AG04449 (cell line): Measurements from ENCODE around the gene PFDN6.
A peak's percentile ranks its signal among the peaks of the same experiment; 100 is the strongest.
"Not testable (repeated sequence)": the region's sequence is repeated elsewhere in the genome, so short reads cannot be mapped to it uniquely, and the experiment has no call there.

Experiments
- CTCF ChIA-PET: fragments of 350-600 bp; formaldehyde crosslinking; extraction: SDS; loops from one replicate; lab custom pipeline; 2021; ENCODE audit warnings: antibody characterized with exemption; lab: Yijun Ruan, JAX
- POLR2A ChIA-PET: fragments of 400-600, 350-600 bp; formaldehyde crosslinking; extraction: SDS; loops from one replicate; lab custom pipeline; 2020; ENCODE audit warnings: antibody characterized with exemption, inconsistent platforms; lab: Yijun Ruan, JAX
- DNase-seq: peaks from one replicate; pipeline ENCODE4 v3.0.0-alpha.2; 2010; ENCODE audit warnings: low read depth, low spot score
- H3K4me3 ChIP-seq: 2 replicates; pipeline ENCODE4 v1.5.1; 2011; ENCODE audit warnings: low read depth, mild to moderate bottlenecking, control low read depth, low read length
- CTCF ChIP-seq: IDR thresholded peaks from one replicate; pipeline ENCODE4 v1.5.1; 2011; ENCODE audit warnings: mild to moderate bottlenecking, moderate library complexity, low read length, control low read depth, inconsistent platforms; ENCODE audit not compliant: insufficient read depth; ENCODE audit errors: missing control alignments

Gene PFDN6

DNA sequence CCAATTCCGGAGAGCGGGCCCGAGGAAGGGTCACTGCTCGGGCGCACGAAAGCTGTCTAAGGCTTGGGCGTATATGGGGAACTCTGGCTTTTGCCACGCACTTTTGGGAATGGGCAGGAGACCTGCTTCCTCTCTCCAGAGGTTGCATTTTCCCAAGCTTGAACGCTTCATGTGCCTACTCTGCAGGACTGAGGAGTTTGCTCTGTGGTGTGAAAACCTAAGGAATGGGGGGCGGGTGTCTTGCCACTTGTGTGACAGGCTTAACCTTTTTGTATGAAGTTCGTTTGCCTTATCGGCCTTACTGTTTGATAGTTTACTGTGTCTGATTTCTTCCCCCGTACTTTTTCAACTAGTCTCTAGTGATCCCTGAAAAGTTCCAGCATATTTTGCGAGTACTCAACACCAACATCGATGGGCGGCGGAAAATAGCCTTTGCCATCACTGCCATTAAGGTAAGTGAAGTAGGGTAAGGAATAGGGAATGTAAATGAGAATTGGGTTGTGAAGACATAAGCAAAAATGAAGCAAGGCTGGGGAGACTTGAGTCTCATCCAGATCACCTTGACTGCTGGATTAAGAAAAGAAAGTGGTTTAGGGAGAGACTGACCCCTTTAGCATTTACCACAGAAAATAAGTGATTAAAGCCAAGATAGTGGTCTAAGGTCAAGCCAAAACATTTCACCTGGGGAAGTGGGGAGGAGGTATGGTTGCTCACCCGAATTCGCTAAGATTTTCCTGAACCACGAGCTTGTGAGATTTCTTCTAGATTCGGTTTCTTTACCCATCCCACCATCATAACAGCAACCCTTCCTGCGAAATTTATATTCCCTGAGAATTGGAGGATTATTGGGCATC lies 16.9 kb upstream of the PFDN6 start:
- peak overlapping the region; percentile 93 for H3K4me3 ChIP-seq
- no peak for TF ChIP-seq CTCF
- DNase-seq = no peak
- CTCF ChIA-PET = interaction anchor here (1.2 to 4.4 kb wide), 4 partner anchors 17 to 75 kb away, joined by 3 to 29 read pairs (median 8); partner anchors contain the start of genes PFDN6 and WDR46
- POLR2A ChIA-PET = interaction anchor here (0.6 to 1.9 kb wide), 12 partner anchors 9 to 1539 kb away, joined by 3 to 37 read pairs (median 6); partner anchors contain the start of genes PFDN6, RGL2 and WDR46

- POLR2A ChIA-PET = no interaction called here
- CTCF ChIA-PET = interaction anchor here (4.4 kb wide), 1 partner anchor 23 kb away, joined by 29 read pairs; no protein-coding TSS in a partner anchor
Measured at GRCh38 chr6:33273129-33273923, 16.1 kb upstream of the PFDN6 start.

DNA sequence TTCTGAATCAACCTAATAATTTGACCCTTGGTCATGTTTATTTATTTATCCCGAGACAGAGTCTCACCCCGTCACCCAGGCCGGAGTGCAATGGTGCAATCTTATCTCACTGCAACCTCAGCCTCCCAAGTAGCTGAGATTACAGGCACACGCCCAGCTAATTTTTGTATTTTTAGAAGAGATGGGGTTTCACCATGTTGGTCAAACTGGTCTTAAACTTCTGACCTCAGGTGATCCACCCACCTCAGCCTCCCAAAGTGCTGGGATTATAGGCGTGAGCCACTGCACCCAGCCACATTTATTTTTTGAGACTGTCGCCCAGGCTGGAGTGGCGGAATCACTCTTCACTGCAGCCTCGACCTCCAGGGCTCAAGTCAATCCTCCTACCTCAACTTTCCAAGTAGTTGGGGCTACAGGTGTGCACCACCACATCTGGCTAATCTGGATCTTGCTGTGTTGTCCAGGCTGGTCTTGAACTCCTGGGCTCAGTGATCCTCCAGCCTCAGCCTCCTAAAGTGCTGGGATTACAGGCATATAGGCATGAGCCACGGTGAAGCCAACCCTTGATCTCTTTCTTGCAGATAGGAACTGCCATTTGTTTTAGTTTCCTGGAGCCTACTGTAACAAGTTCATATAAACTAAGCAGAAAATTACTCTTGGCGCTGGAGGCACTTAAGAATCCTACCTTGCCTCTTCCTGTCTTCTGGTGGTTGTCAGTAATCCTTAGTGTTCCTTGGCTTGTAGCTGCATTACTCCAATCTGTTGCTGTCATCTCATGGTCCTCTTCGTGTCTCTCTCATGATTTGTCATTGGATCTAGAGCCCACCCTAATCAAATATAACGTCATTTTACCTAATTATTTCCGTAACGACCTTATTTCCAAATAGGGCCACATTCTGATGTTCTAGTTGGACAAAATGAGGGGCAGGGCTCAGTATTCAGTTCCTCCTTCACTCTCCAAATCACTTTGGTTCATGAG lies 15.2 kb upstream of the PFDN6 start:
- ChIA-PET POLR2A (no interaction called here), CTCF (interaction anchor here (1.4 to 6.1 kb wide), 2 partner anchors 15 to 117 kb away, joined by 3 to 41 read pairs; partner anchors contain the start of genes PFDN6 and WDR46)
- TF ChIP-seq CTCF = no peak
- DNase-seq = no peak
- H3K4me3 ChIP-seq = peak overlapping the region; percentile 93

More at GRCh38 chr6:33273129-33273923, 16.1 kb upstream of the PFDN6 start:
- no peak for TF ChIP-seq CTCF
- no peak for DNase-seq
- H3K4me3 ChIP-seq = peak overlapping the region; percentile 93

DNA sequence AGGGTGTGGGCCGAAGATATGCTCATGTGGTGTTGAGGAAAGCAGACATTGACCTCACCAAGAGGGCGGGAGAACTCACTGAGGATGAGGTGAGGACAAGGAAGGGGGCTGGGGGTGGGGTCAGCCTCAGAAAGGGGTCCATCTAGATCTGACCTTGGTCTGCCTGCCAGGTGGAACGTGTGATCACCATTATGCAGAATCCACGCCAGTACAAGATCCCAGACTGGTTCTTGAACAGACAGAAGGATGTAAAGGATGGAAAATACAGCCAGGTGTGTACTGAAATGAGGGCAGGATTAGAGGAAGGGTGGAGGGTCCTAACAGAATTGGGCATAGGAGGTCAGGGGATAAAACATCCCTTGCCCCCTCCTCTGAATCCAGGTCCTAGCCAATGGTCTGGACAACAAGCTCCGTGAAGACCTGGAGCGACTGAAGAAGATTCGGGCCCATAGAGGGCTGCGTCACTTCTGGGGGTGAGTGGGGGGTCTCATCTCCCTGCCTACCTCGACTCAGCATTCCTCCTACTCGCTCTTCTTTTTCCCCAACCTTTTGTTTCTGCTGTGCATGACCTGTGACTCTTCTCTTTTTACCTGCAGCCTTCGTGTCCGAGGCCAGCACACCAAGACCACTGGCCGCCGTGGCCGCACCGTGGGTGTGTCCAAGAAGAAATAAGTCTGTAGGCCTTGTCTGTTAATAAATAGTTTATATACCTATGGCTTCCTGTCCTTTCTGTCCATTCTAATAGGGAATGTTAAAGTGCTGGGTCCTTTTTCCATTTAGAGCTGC lies 13.4 kb upstream of the PFDN6 start:
- POLR2A ChIA-PET = interaction anchor here (0.8 to 3.9 kb wide), 6 partner anchors 12 to 1125 kb away, joined by 3 to 57 read pairs (median 6); partner anchors contain the start of genes HSD17B8, PFDN6 and WDR46
- CTCF ChIA-PET = interaction anchor here (0.8 to 6.1 kb wide), 4 partner anchors 12 to 132 kb away, joined by 3 to 41 read pairs (median 4); partner anchors contain the start of genes PFDN6 and WDR46
- H3K4me3 ChIP-seq, DNase-seq: not testable (repeated sequence)

GRCh38 chr6:33276581-33276863 lies 12.9 kb upstream of the PFDN6 start:
- peak overlapping the region; percentile 49 for H3K4me3 ChIP-seq
- CTCF ChIA-PET = interaction anchor here (0.8 to 6.1 kb wide), 5 partner anchors 13 to 132 kb away, joined by 3 to 41 read pairs (median 5); partner anchors contain the start of genes PFDN6 and WDR46
- POLR2A ChIA-PET = interaction anchor here (1.2 to 3.9 kb wide), 5 partner anchors 12 to 305 kb away, joined by 3 to 57 read pairs (median 7); partner anchors contain the start of genes HSD17B8, PFDN6 and WDR46
- TF ChIP-seq CTCF = no peak
- no peak for DNase-seq
